B cell (primary cell): Measurements from ENCODE around the gene HIP1. TPM values are rescaled to one million over a fixed set of nuclear protein-coding genes. Genes with fewer than 3 reads are reported as not detected.

Source experiments
- ATAC-seq: fragments of 200-7000 bp; cut with Tn5 transposase; one replicate; pipeline ENCODE4 v1.10.0; 2021; ENCODE audit warnings: low read depth, mild to moderate bottlenecking, moderate number of reproducible peaks, moderate library complexity
- CTCF ChIA-PET: fragments of 350-600 bp; sonication (Branson Sonifier 250); formaldehyde crosslinking; loops from one replicate; lab custom pipeline; 2021; ENCODE audit warnings: antibody characterized with exemption, inconsistent platforms; lab: Charles Lee
- POLR2A ChIA-PET: fragments of 350-600 bp; sonication (Branson Sonifier 250); formaldehyde crosslinking; loops from one replicate; lab custom pipeline; 2021; ENCODE audit warnings: antibody characterized with exemption; lab: Charles Lee
- DNase-seq: peaks from one replicate; pipeline ENCODE4 v3.0.0; 2013
- H2AFZ ChIP-seq: 2 replicates; pipeline ENCODE4 v1.6.1; 2012; ENCODE audit warnings: mild to moderate bottlenecking, low read depth, low read length; ENCODE audit not compliant: insufficient read depth, poor library complexity, severe bottlenecking
- H3K27ac ChIP-seq, 2 donors: 1 replicate in 1 of 2; 2 replicates in 1 of 2; pipeline ENCODE4 v1.5.1; 2012 to 2013; ENCODE audit warnings: low read length in 2 of 2, mild to moderate bottlenecking in 2 of 2, moderate library complexity in 1 of 2
- H3K27me3 ChIP-seq, 4 experiments: fragments of 200-600 bp in 1 of 4; sonication (generic) in 1 of 4; replicated peaks in 1 of 4; 1 replicate in 2 of 4; 2 replicates in 2 of 4; pipeline versions ENCODE4 v1.6.1 to v1.7.0; 2013 to 2016; ENCODE audit warnings: low read length in 3 of 4, mild to moderate bottlenecking in 2 of 4, mixed read lengths in 1 of 4, moderate library complexity in 1 of 4; ENCODE audit not compliant: insufficient read depth in 4 of 4, control insufficient read depth in 3 of 4; ENCODE audit errors: control extremely low read depth in 1 of 4
- H3K36me3 ChIP-seq, 2 experiments: replicated peaks in 1 of 2; 1 replicate in 1 of 2; 2 replicates in 1 of 2; pipeline versions ENCODE4 v1.6.1 to v1.7.1; 2013; ENCODE audit warnings: low read length in 1 of 2; ENCODE audit not compliant: insufficient read depth in 2 of 2, control insufficient read depth in 1 of 2; ENCODE audit errors: control extremely low read depth in 1 of 2, extremely low read depth in 1 of 2
- H3K4me1 ChIP-seq, 2 donors: fragments of 200-600 bp in 1 of 2; sonication (generic) in 1 of 2; 1 replicate in 1 of 2; 2 replicates in 1 of 2; pipeline versions ENCODE4 v1.5.1 to v1.6.1; 2013 to 2017; ENCODE audit warnings: low read length in 2 of 2; ENCODE audit not compliant: control insufficient read depth in 2 of 2, insufficient read depth in 2 of 2
- H3K4me2 ChIP-seq: replicated peaks from 2 replicates; pipeline ENCODE3; 2012; ENCODE audit warnings: mild to moderate bottlenecking, low read depth, low read length; ENCODE audit not compliant: poor library complexity, severe bottlenecking
- H3K4me3 ChIP-seq, 5 experiments: fragments of 200-600 bp in 1 of 5; sonication (generic) in 1 of 5; 1 replicate in 3 of 5; 2 replicates in 2 of 5; pipeline versions ENCODE4 v1.5.1 to v1.7.0; 2011 to 2016; ENCODE audit warnings: low read length in 4 of 5, mild to moderate bottlenecking in 4 of 5, low read depth in 2 of 5, control low read depth in 1 of 5, moderate library complexity in 1 of 5; ENCODE audit not compliant: insufficient read depth in 1 of 5; ENCODE audit errors: control extremely low read depth in 1 of 5, extremely low read depth in 1 of 5
- H3K79me2 ChIP-seq: fragments of 200-600 bp; sonication (generic); one replicate; pipeline ENCODE4 v1.6.0; 2016; ENCODE audit warnings: low read length; ENCODE audit not compliant: control insufficient read depth, insufficient read depth
- H3K9ac ChIP-seq: fragments of 200-600 bp; sonication (generic); 2 replicates; pipeline ENCODE4 v1.6.1; 2017; ENCODE audit warnings: mild to moderate bottlenecking, low read length, moderate library complexity
- H3K9me3 ChIP-seq, 3 donors: one replicate each; pipeline versions ENCODE4 v1.6.1 to v1.7.1; 2013; ENCODE audit warnings: low read length in 2 of 3; ENCODE audit not compliant: control insufficient read depth in 2 of 3, insufficient read depth in 1 of 3; ENCODE audit errors: control extremely low read depth in 1 of 3
- H4K20me1 ChIP-seq: 2 replicates; pipeline ENCODE4 v1.6.0; 2012; ENCODE audit warnings: mild to moderate bottlenecking, low read length; ENCODE audit not compliant: insufficient read depth, control insufficient read depth, poor library complexity, severe bottlenecking
- H3K27ac Mint-ChIP-seq: one replicate; pipeline ENCODE4 v1.8.0; 2021; ENCODE audit warnings: mixed read lengths
- H3K27me3 Mint-ChIP-seq: one replicate; pipeline ENCODE4 v1.8.0; 2021; ENCODE audit warnings: mixed read lengths
- H3K4me1 Mint-ChIP-seq: one replicate; pipeline ENCODE4 v1.8.0; 2021; ENCODE audit warnings: mixed read lengths
- H3K4me3 Mint-ChIP-seq: one replicate; pipeline ENCODE4 v1.8.0; 2021; ENCODE audit warnings: mixed read lengths
- H3K9me3 Mint-ChIP-seq: one replicate; pipeline ENCODE4 v1.8.0; 2022; ENCODE audit warnings: mixed read lengths; ENCODE audit not compliant: insufficient read depth
- CTCF ChIP-seq: fragments of 200-600 bp; IDR thresholded peaks from one replicate; pipeline ENCODE4 v1.8.0; 2022; ENCODE audit warnings: antibody characterized with exemption, mild to moderate bottlenecking
- EZH2 ChIP-seq: IDR thresholded peaks from 2 replicates; pipeline ENCODE4 v1.6.1; 2012; ENCODE audit warnings: borderline replicate concordance, low read depth, mild to moderate bottlenecking, moderate library complexity, low read length; ENCODE audit not compliant: insufficient read depth, poor library complexity, severe bottlenecking
- WGBS: methylation state at CpG from one replicate; pipeline ENCODE4 v1.1.5; 2013; ENCODE audit warnings: missing lambda C conversion rate; ENCODE audit not compliant: insufficient coverage; 5-methylcytosine and 5-hydroxymethylcytosine counted together
- intact Hi-C: fragments of 100-400 bp; cut with micrococcal nuclease; formaldehyde crosslinking; loops from one replicate; pipeline ENCODE4 v1.10.0; 2022
- polyA plus RNA-seq: library from polyadenylated mRNA; depleted of rRNA; stranded (reverse); fragments of >200 nt; gene quantifications from 2 replicates; pipeline ENCODE4 v1.2.3, GENCODE V29; 2012
- total RNA-seq, 2 donors: library from RNA; stranded (reverse); fragments of 120-200 nt in 1 of 2; gene quantifications; 1 replicate in 1 of 2; 2 replicates in 1 of 2; pipeline versions ENCODE4 v1.2.3 to v1.2.4, GENCODE V29; 2013 to 2022

HIP1 gene
- total and polyA plus RNA-seq, 2 donors (not counting 1 experiment from before 2014, with no cell fraction given) = 6.5 to 16.7 TPM

GRCh38 chr7:75631711-75632110 lies 107.0 kb downstream of the HIP1 start:
- peaks cover 0 to 13% (median 7%) of the 10 kb centered on the region in 3 donors for H3K9me3 ChIP-seq
- Mint-ChIP-seq H3K4me1 (peaks cover 6% of the 10 kb centered on the region), H3K27ac (no peak overlapping the region), H3K4me3 (no peak overlapping the region), H3K27me3 (no peaks in the 10 kb centered on the region), H3K9me3 (peaks cover 4% of the 10 kb centered on the region)
- H3K4me3 ChIP-seq = no peak overlapping the region
- ChIA-PET CTCF (no interaction called here), POLR2A (no interaction called here)
- intact Hi-C loops = no loop called here
- no peaks in the 10 kb centered on the region for H3K27me3 ChIP-seq
- H3K79me2 ChIP-seq = peaks cover 9% of the 10 kb centered on the region
- no peak overlapping the region for H3K27ac ChIP-seq
- ATAC-seq = no peak
- peaks cover 0 to 2% of the 10 kb centered on the region in 2 experiments for H3K36me3 ChIP-seq
- H3K4me1 ChIP-seq = no peaks in the 10 kb centered on the region
- H4K20me1 ChIP-seq = no peaks in the 10 kb centered on the region
- H3K9ac ChIP-seq = no peak overlapping the region
- TF ChIP-seq EZH2 = no peak
- no peak for TF ChIP-seq CTCF
- no peak overlapping the region for H2AFZ ChIP-seq
- no peak overlapping the region for H3K4me2 ChIP-seq
- WGBS = 48% methylated on average over 5 of the region's 9 CpGs
- DNase-seq = no peak

GRCh38 chr7:75630549-75630948 lies 108.2 kb downstream of the HIP1 start:
- H3K27ac Mint-ChIP-seq = no peak overlapping the region
- ChIA-PET POLR2A (no interaction called here), CTCF (interaction anchor here (0.7 kb wide), 1 partner anchor 88 kb away, joined by 3 read pairs; no protein-coding TSS in a partner anchor)
- Histone ChIP-seq H3K9me3 (peaks cover 0 to 16% (median 7%) of the 10 kb centered on the region in 3 donors), H3K4me3 (no peak overlapping the region), H4K20me1 (no peaks in the 10 kb centered on the region), H3K4me1 (no peaks in the 10 kb centered on the region), H3K9ac (no peak overlapping the region), H2AFZ (no peak overlapping the region), H3K79me2 (peaks cover 9% of the 10 kb centered on the region), H3K36me3 (peaks cover 0 to 2% of the 10 kb centered on the region in 2 experiments), H3K27me3 (no peaks in the 10 kb centered on the region), H3K4me2 (no peak overlapping the region), H3K27ac (no peak overlapping the region)
- H3K4me3 Mint-ChIP-seq = no peak overlapping the region
- no peak for ATAC-seq
- 85% methylated on average over 2 of the region's 3 CpGs for WGBS
- H3K9me3 Mint-ChIP-seq = peaks cover 7% of the 10 kb centered on the region
- no peak for DNase-seq
- intact Hi-C loops = no loop called here
- no peak for TF ChIP-seq CTCF
- TF ChIP-seq EZH2 = no peak
- H3K4me1 Mint-ChIP-seq = peaks cover 6% of the 10 kb centered on the region
- no peaks in the 10 kb centered on the region for H3K27me3 Mint-ChIP-seq
